Parathyroid adenoma (tissue), 2 donors: ENCODE data around the gene MAP2K1.
A peak's percentile ranks its signal among the peaks of the same experiment; 100 is the strongest.

Experiments
- H2AFZ ChIP-seq: fragments of 300-600 bp; sonication (generic); one replicate; pipeline ENCODE4 v1.7.0; 2017; ENCODE audit warnings: antibody characterized with exemption, mild to moderate bottlenecking
- H3K27ac ChIP-seq: fragments of 300-600 bp; sonication (generic); one replicate; pipeline ENCODE4 v1.7.0; 2017
- H3K27me3 ChIP-seq: fragments of 300-600 bp; sonication (generic); one replicate; pipeline ENCODE4 v1.7.0; 2017; ENCODE audit warnings: low read length; ENCODE audit not compliant: control insufficient read depth, insufficient read depth
- H3K36me3 ChIP-seq: fragments of 300-600 bp; sonication (generic); one replicate; pipeline ENCODE4 v1.7.0; 2017; ENCODE audit warnings: low read length; ENCODE audit not compliant: control insufficient read depth, insufficient read depth
- H3K4me1 ChIP-seq: fragments of 300-600 bp; sonication (generic); one replicate; pipeline ENCODE4 v1.7.0; 2017; ENCODE audit warnings: control low read depth
- H3K4me2 ChIP-seq: fragments of 300-600 bp; sonication (generic); one replicate; pipeline ENCODE4 v1.7.0; 2017; ENCODE audit warnings: low read length
- H3K4me3 ChIP-seq: fragments of 300-600 bp; sonication (generic); one replicate; pipeline ENCODE4 v1.7.0; 2017; ENCODE audit warnings: low read depth, low read length
- H3K79me2 ChIP-seq: fragments of 300-600 bp; sonication (generic); one replicate; pipeline ENCODE4 v1.7.0; 2017; ENCODE audit warnings: control low read depth
- H3K9ac ChIP-seq: fragments of 300-600 bp; sonication (generic); one replicate; pipeline ENCODE4 v1.7.0; 2017; ENCODE audit warnings: mild to moderate bottlenecking
- H3K9me3 ChIP-seq: fragments of 300-600 bp; sonication (generic); one replicate; pipeline ENCODE4 v1.7.0; 2017; ENCODE audit warnings: low read length; ENCODE audit not compliant: control insufficient read depth
- CTCF ChIP-seq: fragments of 300-600 bp; sonication (generic); IDR thresholded peaks from one replicate; pipeline ENCODE4 v1.7.0; 2017; ENCODE audit warnings: antibody characterized with exemption, mild to moderate bottlenecking
- donor health status: primary hyperparathyroidism.

The MAP2K1 gene

GRCh38 chr15:66362776-66363175 is 23.9 kb upstream of the MAP2K1 start:
- no peak overlapping the region for H3K27ac ChIP-seq
- no peaks in the 10 kb centered on the region for H3K36me3 ChIP-seq
- no peaks in the 10 kb centered on the region for H3K9me3 ChIP-seq
- no peak overlapping the region for H2AFZ ChIP-seq
- TF ChIP-seq CTCF, result no peak
- H3K4me1 ChIP-seq, result no peaks in the 10 kb centered on the region
- no peak overlapping the region for H3K9ac ChIP-seq
- no peak overlapping the region for H3K4me2 ChIP-seq
- H3K4me3 ChIP-seq, result no peak overlapping the region
- no peaks in the 10 kb centered on the region for H3K79me2 ChIP-seq
- no peaks in the 10 kb centered on the region for H3K27me3 ChIP-seq

DNA sequence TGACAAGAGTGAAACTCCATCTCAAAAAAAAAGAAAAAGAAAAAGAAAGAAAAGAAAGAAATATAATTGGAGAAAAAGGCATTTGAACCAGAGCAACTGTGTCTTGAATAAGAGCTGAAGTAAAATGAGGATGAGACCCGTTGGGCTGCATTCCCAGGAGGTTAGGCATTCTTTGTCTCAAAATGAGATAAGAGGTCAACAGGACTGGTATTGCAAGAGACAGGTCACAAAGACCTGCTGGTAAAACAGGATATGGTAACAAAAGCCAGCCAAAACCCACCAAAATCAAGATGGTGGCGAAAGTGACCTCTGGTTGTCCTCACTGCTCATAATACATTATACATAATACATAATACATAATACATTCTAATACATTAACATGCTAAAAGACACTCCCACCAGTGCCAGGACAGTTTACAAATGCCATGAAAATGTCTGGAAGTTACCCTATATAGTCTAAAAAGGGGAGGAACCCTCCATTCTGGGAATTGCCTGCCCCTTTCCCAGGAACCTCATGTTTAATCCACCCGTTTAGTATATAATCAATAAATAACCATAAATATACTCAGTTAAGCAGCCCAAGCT is 21.7 kb upstream of the MAP2K1 start:
- Histone ChIP-seq H3K36me3 (no peaks in the 10 kb centered on the region), H2AFZ (no peak overlapping the region), H3K4me1 (no peaks in the 10 kb centered on the region), H3K9ac (no peak overlapping the region), H3K4me2 (no peak overlapping the region), H3K79me2 (no peaks in the 10 kb centered on the region), H3K4me3 (no peak overlapping the region), H3K27ac (no peak overlapping the region), H3K27me3 (no peaks in the 10 kb centered on the region), H3K9me3 (no peaks in the 10 kb centered on the region)
- no peak for TF ChIP-seq CTCF

GRCh38 chr15:66369773-66370651 is 16.7 kb upstream of the MAP2K1 start:
- Histone ChIP-seq H2AFZ (peak overlapping the region; percentile 54), H3K27me3 (no peaks in the 10 kb centered on the region), H3K4me2 (peak overlapping the region; percentile 59), H3K27ac (peak overlapping the region; percentile 40), H3K79me2 (no peaks in the 10 kb centered on the region), H3K4me1 (no peaks in the 10 kb centered on the region), H3K4me3 (no peak overlapping the region), H3K9ac (no peak overlapping the region), H3K9me3 (no peaks in the 10 kb centered on the region), H3K36me3 (no peaks in the 10 kb centered on the region)
- TF ChIP-seq CTCF, result no peak

DNA sequence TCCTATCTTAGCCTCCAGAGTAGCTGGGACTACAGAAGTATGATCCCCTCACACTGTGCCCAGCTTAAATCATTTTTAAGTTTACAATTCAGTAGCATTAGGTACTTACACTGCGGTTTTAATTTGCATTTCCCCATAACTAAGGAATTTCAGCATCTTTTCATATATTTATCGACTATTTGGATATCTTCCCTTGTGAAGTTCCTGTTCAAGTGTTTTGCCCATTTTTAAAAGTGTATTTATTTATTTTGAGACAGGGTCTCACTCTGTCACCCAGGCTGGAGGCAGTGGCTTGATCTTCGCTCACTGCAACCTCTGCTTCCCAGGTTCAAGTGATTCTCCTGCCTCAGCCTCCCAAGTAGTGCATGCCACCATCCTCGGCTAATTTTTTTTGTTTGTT is 12.5 kb upstream of the MAP2K1 start:
- no peaks in the 10 kb centered on the region for H3K9me3 ChIP-seq
- no peak overlapping the region for H3K4me2 ChIP-seq
- H3K36me3 ChIP-seq, result no peaks in the 10 kb centered on the region
- no peak overlapping the region for H3K4me3 ChIP-seq
- H3K27ac ChIP-seq, result no peak overlapping the region
- H3K27me3 ChIP-seq, result no peaks in the 10 kb centered on the region
- no peaks in the 10 kb centered on the region for H3K79me2 ChIP-seq
- no peak overlapping the region for H2AFZ ChIP-seq
- no peak for TF ChIP-seq CTCF
- no peak overlapping the region for H3K9ac ChIP-seq
- no peaks in the 10 kb centered on the region for H3K4me1 ChIP-seq
